Measurements from ENCODE around the gene EPS8. TPM values are rescaled to one million over a fixed set of nuclear protein-coding genes. Genes with fewer than 3 reads are reported as not detected.

The EPS8 gene
- polyA plus RNA-seq, 3 donors: 50.1 to 67.9 (median 65.5) TPM

- no peak for DNase-seq
These were observed 67.7 kb downstream of the EPS8 start for GRCh38 chr12:15721316-15722115.

- no peak for DNase-seq
These were observed 68.9 kb downstream of the EPS8 start for GRCh38 chr12:15720295-15720694.

DNA sequence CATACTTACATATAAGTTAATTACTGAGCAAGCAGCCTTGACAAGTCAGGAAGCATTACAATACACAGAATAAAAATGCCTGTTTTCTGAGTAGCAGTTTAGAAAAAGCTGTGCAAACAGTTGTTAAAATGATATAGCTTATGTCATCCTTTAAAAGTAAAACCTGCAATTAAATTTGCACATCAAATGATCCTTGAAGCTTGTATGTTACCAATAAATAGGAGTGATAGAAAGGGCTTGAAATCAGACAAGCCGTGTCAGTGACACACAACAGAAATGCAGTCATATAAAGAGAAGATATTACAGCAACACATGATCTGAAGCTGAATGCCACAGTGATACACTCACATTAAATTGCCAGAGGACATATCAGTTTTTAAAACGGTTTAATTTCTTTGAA lies 70.0 kb downstream of the EPS8 start:
- no peak for DNase-seq

DNA sequence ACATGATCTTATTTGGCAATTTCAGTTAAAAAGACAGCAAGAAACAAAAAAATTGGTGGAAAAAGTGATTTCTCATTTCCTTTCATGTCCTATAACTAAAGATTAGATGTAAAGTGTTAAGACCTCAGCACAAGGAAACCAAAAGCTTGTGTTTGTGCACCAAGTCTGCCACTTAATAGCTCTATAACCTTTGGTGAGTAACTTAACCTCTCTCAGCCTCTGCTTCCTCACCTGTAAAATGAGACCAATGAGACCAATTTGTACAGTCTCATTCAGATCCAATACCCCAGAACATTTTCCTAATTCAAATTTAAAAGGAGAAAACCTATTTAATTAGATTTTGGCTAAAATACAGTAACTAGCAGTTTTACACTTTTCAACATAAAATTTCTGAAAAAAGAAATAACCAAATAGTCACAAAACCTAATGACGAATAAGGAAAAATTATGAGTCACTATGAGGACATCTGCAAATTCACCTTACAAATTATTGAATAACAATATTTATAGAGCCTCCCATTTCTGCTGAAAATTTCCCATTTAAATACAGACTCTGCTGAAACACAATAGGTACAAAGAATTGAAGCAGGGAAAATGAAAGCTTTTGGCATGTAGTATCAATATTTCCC lies 71.1 kb downstream of the EPS8 start:
- DNase-seq: no peak

DNA sequence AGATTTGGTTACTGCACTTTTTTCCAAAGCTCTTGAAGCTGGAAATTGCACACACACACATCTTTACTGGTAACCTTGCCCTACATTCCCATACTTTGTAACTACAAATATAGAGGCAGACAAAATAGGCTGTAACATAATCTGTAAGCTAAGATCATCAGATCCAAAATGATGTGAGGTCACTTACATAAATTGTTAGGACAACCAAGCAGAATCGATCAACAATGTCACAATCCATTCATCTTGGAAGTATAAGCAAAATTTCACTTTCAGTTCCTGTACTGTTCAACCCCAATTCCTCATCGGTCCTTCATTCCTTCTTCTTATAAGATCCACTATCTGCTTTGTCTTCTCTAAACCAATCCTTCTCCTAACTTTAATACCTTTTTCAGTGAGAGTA lies 72.6 kb downstream of the EPS8 start:
- DNase-seq: no peak

DNA sequence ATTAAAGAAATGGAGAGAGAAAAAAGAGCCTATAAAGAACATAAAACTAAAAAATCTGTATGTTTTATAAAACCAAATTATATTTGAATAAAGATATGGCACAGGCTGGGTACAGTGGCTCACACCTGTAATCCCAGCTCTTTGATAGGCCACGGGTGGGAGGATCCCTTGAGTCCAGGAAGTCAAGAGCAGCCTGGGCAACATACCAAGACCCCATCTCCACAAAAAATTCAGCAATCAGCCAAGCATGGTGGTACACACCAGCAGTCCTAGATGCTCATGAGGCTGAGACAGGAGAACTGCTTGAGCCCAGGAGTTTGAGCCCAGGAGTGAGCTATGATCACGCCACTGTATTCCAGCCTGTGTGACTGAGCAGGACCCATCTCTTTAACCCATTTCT lies 74.9 kb downstream of the EPS8 start:
- DNase-seq: no peak

GRCh38 chr12:15712823-15713660 lies 76.1 kb downstream of the EPS8 start:
- no peak for DNase-seq

GRCh38 chr12:15712160-15712559 lies 77.0 kb downstream of the EPS8 start:
- no peak for DNase-seq

DNA sequence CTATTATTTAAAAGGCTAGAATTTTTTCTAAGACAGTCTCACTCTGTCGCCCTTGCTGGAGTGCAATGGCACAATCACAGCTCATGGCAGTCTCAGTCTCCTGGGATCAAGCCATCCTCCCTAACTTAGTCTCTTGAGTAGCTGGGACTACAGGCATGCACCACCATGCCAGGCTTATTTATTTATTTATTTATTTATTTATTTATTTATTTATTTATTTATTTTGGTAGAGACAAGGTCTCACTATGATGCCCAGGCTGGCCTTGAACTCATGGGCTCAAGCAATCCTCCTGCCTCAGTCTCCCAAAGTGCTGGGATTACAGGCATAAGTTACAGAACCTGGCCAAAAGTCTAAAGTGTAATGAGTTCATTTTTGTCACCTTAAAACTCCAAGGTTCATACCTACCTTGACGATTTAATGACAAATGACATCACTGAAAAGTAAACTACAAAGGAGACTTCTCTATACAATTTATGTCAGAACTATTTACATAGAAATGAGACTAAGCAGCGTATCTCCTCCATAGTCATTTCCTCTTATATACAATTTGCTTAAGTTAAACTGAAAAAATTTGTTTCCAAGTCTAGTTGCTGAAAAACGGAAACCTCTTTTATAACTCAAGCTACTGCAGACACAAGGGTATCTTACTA lies 78.2 kb downstream of the EPS8 start:
- no peak for DNase-seq

DNA sequence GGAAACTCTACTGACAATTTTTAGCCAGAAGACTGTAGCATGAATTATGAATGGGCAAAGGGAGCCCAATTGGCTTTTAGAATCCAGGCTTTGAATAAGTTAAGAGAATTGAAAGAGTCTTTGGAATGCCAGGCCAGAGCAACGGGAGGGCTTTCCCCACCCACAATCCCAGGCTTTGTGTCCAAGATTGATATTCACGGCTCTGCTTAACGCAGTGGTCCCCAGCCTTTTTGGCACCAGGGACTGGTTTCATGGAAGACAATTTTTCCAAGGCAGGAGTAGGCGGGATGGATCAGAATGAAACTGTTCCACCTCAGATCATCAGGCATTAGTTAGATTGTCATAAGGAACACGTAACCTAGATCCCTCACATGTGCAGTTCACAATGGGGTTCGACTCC lies 79.6 kb downstream of the EPS8 start:
- no peak for DNase-seq

GRCh38 chr12:15708396-15709076 lies 80.7 kb downstream of the EPS8 start:
- DNase-seq: no peak

GRCh38 chr12:15707516-15708199 lies 81.5 kb downstream of the EPS8 start:
- no peak for DNase-seq

DNA sequence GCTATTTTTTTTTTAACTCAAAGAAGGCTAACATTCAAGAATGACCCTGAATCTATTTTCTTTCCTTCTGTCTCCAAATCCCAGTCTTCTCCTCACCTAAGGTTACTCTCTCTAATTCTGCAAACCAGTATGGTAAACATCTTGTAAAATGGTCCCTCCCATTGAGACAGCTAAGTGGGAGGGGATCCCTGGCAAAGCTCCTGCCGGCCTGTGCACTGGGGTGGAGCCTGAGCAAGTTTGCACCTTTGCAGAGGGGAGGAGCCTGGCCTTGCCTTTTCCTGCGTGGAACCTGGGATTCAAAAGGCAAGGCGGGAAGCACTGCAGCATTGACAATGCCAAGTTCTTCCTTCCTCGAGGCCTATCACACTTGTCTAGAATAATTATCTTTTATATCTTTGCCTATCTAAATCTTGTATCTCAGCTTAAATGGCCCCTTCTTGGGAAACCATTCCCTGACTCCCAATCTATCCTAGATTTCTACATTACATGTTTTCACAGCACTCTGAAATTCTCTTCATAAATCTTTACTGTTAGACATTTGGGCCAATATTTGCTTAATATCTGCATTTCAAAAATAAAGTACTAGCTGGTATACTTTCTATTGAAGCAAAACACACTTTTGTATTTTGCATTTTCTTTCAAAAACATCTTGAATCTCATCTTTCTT lies 83.0 kb downstream of the EPS8 start:
- no peak for DNase-seq

- DNase-seq: no peak
These were observed 83.6 kb downstream of the EPS8 start for GRCh38 chr12:15705606-15706005.

DNA sequence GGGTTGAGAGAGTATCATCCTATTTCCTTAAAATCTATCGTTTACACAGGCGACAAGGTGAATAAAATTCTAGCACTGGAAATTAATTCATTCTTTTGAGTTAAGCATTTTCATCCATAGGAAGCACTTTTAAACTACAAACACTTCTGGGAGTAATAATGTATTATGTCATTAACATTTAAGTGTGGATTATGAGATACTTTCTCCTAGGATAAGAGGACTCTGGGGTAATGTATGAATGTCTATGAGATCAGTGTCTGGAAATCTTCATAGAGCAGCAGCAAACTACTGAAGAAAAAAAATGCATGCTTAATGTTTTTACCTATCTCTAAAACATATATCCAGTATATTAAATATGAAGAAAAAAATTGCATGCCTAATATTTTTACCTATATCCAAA lies 86.9 kb downstream of the EPS8 start:
- DNase-seq: no peak

DNA sequence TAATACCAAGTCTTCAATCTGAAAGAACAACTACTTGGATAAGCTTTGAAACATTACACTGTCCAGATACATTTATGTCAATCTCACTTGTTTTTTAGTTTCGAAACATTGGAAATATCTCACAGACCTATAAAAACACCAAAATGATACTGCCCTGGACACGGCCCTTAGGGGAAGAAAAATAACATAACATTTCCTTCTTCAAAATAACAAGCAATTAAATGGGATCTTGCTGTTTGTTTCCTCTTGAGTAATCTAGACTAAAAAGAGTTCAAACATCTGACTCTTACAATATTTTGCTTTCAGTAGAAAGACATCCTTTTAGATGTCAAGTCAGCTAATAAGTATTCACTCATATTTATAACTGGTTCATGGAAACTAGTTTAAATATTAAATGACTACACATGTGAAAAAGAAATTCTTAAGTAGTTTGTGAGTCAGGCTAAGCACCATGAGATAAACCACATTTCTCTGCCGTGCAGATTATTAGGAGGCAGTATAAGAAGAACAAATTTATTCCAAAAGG lies 87.5 kb downstream of the EPS8 start:
- DNase-seq: no peak

- no peak for DNase-seq
These were observed 88.0 kb downstream of the EPS8 start for GRCh38 chr12:15701206-15701605.

GRCh38 chr12:15700595-15700994 lies 88.6 kb downstream of the EPS8 start:
- no peak for DNase-seq

- no peak for DNase-seq
These were observed 89.3 kb downstream of the EPS8 start for GRCh38 chr12:15699886-15700285.

DNA sequence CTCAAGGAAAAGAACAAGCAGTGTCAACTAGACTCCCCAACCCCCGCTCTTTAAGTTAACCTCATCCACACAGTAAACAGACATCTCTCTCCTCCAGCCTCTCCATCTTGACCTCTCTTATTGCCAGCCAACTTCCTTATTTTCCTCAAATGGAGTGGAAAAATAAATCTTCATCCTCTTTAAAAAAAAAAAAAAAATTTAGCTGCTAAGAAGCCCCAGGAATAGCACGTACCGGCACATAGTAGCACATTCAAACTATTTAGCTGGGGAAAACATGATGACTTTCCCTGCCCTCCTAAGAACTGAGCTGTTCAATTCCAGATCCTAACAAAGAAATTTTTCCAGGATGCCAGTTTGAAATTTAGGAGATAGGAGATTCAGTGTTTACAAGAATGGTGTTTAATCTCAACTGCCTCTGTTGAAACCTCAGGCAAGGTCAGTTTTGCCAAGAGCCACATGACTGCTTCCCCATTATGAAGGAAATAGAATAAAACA lies 90.8 kb downstream of the EPS8 start:
- no peak for DNase-seq

Data from renal pelvis (tissue), 4 donors.